PFSK-1 (cell line): ENCODE measurements around the gene ACTR2.

ENCODE experiments used
- FOXP2 ChIP-seq: optimal IDR thresholded peaks from 2 replicates; pipeline ENCODE3; 2011; ENCODE audit warnings: borderline replicate concordance, control low read depth, inconsistent platforms; ENCODE audit not compliant: insufficient read depth; ENCODE audit errors: extremely low read length, extremely low read depth
- POLR2AphosphoS5 ChIP-seq: IDR thresholded peaks from 2 replicates; pipeline ENCODE4 v1.6.1; 2012; ENCODE audit warnings: low read depth, mild to moderate bottlenecking, control low read depth, low read length, moderate library complexity
- SIN3A ChIP-seq: IDR thresholded peaks from 2 replicates; pipeline ENCODE4 v1.6.1; 2012; ENCODE audit warnings: mild to moderate bottlenecking, low read length, moderate library complexity, borderline replicate concordance; ENCODE audit not compliant: insufficient read depth
- TAF1 ChIP-seq: IDR thresholded peaks from 2 replicates; pipeline ENCODE4 v1.6.1; 2012; ENCODE audit warnings: low read length, control low read depth, borderline replicate concordance; ENCODE audit not compliant: insufficient read depth
- TF ChIP-seq, protein P1 (sequence below), 2 experiments: IDR thresholded peaks; 2 replicates each; pipeline versions ENCODE4 v1.6.1 to v1.8.0; 2011 to 2012; ENCODE audit warnings: low read depth in 2 of 2, low read length in 2 of 2, control low read depth in 1 of 2, inconsistent platforms in 1 of 2, mild to moderate bottlenecking in 1 of 2, moderate library complexity in 1 of 2; ENCODE audit not compliant: insufficient read depth in 1 of 2

DNA sequence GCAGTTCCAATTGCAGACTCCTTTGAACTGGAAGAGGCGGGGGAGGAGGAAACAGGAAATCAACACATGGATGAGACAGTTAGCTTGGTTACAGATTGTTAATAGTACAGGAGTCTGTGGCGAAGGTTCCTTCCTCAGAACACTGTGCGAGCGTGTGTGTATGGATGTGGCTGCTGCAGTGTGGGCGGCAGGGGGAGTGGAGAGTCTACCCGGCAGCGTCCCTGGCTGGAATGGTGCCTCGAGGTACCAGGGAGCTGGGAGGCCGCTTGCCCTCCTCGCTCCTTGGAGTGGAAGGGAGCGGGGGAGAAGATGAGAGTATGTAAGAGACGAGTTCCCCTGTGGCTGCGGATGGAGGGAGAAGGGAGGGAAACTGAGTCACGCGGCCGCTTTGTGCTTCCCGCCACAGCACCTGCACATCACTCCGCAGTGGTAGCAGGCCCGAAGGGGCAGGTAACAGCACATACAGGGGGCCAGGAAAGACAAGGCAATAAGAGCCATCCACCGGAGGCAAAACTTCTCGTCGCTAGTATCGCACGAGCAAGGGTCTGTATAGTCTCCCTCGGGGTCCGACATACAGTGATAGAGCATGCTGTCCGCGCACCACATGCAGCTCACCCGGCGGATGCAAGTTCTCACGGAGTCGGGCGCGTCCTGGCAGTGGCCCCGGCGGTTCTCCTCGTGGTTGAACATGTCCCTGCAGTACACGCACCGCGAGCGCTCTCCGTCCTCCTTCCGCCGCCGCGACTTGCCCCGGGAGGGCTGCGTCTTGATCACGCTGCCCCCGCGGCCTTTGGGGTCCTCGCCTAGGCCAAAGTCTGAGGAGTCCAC is 85.7 kb downstream of the ACTR2 start:
- TF ChIP-seq SIN3A (no peak), POLR2AphosphoS5 (no peak), TAF1 (no peak), FOXP2 (peak; percentile 69)
- TF ChIP-seq, protein P1, sequence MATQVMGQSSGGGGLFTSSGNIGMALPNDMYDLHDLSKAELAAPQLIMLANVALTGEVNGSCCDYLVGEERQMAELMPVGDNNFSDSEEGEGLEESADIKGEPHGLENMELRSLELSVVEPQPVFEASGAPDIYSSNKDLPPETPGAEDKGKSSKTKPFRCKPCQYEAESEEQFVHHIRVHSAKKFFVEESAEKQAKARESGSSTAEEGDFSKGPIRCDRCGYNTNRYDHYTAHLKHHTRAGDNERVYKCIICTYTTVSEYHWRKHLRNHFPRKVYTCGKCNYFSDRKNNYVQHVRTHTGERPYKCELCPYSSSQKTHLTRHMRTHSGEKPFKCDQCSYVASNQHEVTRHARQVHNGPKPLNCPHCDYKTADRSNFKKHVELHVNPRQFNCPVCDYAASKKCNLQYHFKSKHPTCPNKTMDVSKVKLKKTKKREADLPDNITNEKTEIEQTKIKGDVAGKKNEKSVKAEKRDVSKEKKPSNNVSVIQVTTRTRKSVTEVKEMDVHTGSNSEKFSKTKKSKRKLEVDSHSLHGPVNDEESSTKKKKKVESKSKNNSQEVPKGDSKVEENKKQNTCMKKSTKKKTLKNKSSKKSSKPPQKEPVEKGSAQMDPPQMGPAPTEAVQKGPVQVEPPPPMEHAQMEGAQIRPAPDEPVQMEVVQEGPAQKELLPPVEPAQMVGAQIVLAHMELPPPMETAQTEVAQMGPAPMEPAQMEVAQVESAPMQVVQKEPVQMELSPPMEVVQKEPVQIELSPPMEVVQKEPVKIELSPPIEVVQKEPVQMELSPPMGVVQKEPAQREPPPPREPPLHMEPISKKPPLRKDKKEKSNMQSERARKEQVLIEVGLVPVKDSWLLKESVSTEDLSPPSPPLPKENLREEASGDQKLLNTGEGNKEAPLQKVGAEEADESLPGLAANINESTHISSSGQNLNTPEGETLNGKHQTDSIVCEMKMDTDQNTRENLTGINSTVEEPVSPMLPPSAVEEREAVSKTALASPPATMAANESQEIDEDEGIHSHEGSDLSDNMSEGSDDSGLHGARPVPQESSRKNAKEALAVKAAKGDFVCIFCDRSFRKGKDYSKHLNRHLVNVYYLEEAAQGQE (IDR thresholded peaks at IDR 0.05; ENCODE audit: insufficient read depth in 1 of 2, low read depth in 2 of 2, low read length in 2 of 2) = no peak
